GM19455 (cell line): Measurements from ENCODE around the gene SV2C.
"Not testable (repeated sequence)": the region's sequence is repeated elsewhere in the genome, so short reads cannot be mapped to it uniquely, and the experiment has no call there.

Source experiments
- ATAC-seq: cut with Tn5 transposase; IDR thresholded peaks from one replicate; pipeline ENCODE4 v1.9.1; 2021; ENCODE audit not compliant: unreplicated experiment

Gene SV2C

DNA sequence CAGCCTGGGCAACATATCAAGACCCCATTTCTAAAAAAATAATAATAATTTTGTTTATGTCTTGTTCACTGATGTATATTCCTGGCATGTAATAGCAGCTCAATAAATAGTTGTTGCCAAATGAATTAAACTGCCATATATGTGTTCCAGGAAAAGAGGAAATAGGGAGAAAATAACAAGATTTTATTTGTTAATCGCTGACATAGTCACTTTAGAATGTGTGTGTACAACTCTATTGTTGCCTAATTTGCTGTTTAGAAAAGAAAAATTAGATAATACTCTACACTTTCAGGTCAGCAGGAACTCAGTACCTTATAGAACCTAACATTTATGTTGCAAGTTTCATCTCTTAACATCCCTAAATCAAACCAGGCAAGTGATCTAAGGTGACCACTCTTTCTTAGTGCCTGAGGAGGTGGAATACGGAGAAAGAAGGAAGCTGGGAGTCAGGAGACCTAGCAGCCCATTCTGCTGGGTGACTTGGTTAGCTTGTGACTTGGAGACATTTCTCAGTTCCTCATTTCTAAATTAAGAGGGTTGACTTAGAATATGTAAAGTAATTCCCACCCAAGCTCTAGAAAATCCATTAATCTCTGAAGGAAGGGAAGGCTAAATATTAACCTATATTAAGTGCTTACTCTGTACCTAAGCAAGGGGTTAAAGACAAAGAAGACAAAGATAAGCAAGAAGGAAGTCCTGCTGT is 209.6 kb downstream of the SV2C start:
- no peak for ATAC-seq

DNA sequence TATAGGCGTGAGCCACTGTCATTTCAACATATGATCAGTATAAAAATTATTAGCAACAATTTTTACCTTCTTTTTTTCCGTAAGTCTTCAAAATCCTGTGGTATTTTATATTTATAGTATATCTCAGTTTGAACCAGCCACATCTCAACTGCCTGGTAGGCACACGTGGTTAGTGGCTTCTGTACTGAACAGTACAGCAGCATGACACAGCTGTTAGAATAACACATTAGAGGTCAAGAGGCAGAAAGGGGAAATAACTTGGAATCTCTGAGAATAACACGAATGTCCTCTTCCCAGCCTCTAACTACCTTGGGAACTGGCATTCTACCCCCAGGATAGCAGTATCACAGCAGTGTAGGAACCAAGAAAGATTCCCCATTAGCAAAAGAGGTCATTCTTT is 211.4 kb downstream of the SV2C start:
- no peak for ATAC-seq

- ATAC-seq = no peak
Measured at GRCh38 chr5:76298852-76299251, 215.7 kb downstream of the SV2C start.

- no peak for ATAC-seq
Measured at GRCh38 chr5:76299592-76299991, 216.4 kb downstream of the SV2C start.

DNA sequence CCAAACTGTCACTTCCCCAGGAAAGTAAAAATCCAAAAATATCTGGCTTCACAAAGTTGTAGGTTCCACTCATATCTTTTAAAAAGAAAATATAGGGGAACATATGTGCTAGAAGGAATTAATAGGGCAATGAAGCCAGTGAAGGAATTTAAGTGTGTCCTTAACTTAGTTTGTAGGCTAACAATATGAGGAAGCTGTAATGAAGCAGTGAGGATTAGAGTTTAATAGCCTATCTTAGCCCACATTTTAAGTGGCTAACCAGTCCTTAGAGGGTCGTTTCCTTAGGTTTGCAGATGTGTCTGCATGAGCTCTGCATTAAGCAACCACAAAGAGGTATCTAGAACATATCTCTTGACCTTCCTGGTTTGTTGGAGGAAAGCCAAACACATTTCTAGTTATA is 218.7 kb downstream of the SV2C start:
- ATAC-seq = not testable (repeated sequence)

DNA sequence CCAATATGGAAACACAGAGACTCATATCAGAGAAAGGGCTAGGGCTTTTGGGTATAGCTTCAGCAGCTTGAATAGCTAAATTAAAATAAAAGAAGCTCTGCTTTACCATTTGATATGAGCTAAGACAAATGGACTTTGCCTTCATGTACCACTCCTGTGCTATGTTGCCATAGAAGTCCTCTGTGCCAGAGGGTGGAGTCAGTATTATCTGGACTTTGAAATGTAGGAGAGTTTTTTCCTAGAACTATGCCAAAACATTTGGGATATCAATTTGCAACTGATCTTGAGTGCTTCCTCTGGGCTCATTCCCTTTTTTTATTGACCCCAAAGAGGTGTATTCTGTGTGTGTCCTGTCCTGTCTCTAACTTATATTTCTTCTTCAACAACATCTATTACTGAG is 219.5 kb downstream of the SV2C start:
- not testable (repeated sequence) for ATAC-seq

GRCh38 chr5:76303921-76304320 is 220.7 kb downstream of the SV2C start:
- no peak for ATAC-seq

GRCh38 chr5:76305269-76305668 is 222.1 kb downstream of the SV2C start:
- no peak for ATAC-seq

GRCh38 chr5:76305775-76306174 is 222.6 kb downstream of the SV2C start:
- no peak for ATAC-seq

DNA sequence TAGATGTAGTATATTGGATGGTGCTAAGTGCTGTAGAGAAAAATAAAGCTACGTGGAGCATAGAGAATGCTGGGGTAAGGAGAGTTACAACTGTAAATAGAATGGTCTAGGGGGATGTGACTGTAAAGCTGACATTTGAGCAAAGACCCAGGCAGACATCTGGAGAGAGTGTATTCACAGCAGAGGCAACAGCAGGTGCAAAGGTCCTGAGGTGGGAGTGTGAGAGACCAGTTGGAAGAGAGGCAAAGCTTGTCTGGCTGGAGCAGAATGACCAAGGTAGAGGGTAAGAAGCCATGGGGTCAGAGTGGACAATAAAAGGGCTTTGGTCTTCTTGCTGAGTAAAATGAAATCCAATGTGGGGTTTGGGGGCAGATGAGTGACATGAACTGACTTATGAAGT is 227.0 kb downstream of the SV2C start:
- ATAC-seq = no peak

DNA sequence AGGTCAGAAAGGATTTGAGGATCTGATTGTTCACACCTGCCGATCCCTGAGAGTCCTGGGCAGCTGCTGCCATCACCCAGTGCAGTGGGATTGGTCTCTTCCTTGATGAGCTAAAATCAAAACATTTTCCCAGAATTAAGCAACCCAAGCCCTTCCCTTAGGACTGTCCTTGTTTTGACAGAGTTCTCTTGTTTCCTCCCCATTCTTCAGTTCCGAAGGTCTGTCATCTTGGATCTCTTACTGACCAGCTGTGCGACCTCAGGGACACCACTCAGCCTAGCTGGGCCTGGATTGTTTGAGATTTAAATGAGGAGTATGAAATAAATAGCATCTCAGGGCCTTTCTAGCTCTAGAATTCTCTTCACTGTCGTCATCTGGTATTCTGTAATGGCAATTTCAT is 229.6 kb downstream of the SV2C start:
- no peak for ATAC-seq

DNA sequence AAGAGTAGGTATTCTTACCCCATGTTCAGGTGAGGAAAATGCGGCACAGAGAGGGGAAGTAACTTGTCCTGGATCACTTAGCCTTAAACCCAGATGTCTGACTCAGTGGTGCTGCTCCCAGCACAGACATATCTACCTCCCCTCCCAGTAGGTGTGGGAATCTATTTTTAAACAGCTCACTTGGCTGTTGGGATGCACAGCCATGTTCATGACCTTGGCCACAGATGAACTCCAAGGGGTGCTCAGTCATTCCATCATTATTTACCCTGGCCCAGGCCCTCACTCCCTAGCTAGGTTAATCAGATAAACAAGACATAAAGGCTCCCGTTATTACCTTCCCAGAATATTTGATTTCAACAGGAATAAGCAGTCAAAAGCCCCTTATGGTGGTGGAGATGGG is 231.5 kb downstream of the SV2C start:
- no peak for ATAC-seq

DNA sequence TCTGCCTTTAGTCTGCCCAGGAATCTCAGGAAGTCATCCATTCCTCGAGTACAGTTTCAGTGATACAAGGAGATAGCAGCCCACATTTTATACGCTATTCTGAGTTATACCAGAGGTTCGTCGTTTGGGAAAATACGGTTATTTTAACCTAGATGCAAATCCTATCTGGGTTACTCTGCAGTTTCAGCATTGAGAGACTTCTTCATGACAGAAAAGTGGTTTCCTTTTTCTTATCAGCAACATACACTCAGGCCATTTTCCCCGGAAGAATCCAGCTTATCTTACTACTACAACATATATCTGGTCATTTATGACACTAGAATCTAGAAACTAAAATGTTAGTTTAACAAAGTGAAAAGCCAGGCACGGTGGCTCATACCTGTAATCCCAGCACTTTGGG is 236.5 kb downstream of the SV2C start:
- ATAC-seq = no peak

GRCh38 chr5:76323494-76323893 is 240.3 kb downstream of the SV2C start:
- ATAC-seq = not testable (repeated sequence)

- no peak for ATAC-seq
Measured at GRCh38 chr5:76325326-76325725, 242.1 kb downstream of the SV2C start.

DNA sequence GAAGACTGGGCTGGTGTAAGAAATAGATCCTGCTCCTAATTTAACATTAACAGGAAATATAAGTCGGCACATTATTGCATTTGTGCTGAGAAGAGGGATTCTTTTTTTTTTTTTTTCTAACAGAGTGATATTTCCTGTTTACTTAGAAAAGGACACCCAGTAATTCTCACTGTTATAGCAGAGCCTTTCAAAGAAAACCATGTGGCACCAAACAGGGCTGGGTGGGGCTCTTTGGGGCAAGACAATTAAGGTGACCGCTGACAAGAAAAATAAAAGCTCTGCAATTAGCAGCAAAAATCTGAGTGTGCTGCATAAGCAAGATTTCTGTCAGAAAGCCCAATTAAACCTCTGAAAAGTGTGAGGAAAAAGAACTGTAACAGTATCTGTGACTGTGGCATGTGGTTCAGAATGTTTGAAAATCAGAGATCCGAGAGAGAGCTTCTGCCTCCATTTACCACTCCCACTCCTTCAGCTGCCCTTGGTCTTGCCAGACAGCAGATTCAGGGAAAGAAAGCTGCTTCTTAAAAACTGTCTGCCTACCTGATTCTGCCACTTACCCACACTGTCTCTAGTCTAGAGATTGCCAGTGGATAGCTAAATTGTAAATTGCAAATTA is 242.8 kb downstream of the SV2C start:
- ATAC-seq = no peak

GRCh38 chr5:76326577-76327302 is 243.6 kb downstream of the SV2C start:
- no peak for ATAC-seq

DNA sequence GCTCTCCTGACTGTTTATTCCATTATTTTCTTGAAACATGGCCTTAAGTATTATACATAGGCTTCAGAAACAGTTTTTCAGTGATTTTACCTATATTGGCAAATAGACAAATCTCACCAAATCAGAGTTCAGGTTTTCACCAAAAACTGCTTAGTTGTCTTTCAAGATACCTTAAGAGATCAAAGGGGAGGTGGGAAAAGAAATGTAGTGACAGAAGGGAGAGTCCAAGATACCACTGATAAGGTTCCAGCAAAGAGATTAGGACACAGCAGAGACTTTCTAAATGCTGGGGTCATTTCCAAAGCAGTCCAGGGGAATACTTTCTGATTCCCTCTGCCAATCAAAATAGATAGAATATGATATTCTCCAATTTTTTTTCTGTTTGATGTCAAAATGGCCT is 246.2 kb downstream of the SV2C start:
- ATAC-seq = no peak

DNA sequence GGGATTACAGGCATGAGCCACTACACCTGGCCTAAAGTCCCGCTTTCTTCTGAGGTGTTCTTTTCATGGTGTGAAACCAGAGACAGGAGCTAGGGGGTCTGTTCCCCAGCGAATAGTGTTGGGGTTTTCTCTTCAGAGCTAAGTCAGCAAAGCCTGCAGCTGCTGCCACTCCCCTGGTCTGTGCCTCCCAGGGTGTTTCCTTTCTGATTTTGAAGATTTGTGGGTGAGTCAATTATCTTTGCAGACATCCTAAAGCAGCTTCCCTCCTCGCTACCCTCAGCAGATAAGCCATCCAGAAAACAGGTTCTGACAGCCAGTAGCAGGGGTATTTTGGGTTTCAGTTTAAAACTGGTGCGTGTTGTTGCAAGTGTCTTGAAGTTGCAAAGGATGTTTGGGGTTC is 247.9 kb downstream of the SV2C start:
- no peak for ATAC-seq

DNA sequence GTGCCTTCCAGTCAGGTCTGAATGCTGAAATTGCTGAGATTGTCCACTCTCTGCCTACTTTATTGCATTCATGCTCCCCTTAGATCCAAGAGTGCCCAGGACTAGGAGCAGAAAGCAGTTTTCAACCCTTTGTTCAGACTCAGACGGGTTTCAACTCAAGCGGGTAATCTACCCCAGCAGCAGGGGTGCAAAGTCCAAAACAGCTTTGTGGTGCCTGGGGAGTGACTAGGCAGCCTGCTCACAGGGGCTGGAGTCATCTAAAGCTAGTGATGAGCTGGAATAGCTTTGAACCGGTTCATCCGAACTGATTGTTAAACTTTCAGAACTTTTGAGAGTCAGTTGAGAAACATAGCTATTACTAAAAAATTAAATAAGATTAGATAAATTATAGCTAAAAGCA is 248.9 kb downstream of the SV2C start:
- ATAC-seq = no peak

GRCh38 chr5:76332611-76333205 is 249.5 kb downstream of the SV2C start:
- no peak for ATAC-seq

DNA sequence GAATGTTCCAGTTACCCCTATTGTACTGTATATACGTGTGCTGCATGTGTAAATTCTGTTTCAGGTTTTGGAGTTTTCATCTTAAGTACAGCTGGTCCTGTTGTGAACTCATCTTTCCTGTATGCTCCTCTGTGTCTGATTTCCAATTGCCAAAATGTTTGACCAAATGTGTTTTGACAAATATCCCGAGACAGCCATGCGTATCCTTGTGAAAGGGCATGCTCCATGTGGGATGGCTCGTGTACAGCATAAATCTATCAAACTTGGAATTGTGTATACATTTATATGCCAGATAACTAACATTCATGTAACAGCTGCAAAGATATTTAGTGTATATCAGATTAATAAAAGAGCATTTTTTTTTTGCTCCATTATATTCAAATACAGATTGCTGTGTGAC is 250.4 kb downstream of the SV2C start:
- ATAC-seq = no peak
